ENCODE data around the gene IGF1R.

- TF ChIP-seq EZH2 (IDR thresholded peaks at IDR 0.05; ENCODE audit: low read depth, low read length, severe bottlenecking), result no peak
- TF ChIP-seq YY1 (IDR thresholded peaks at IDR 0.05; ENCODE audit: low read depth, low read length), result no peak
- no peak for TF ChIP-seq CEBPB (IDR thresholded peaks at IDR 0.05; ENCODE audit: low read depth, low read length)
Observed at GRCh38 chr15:98715890-98716443, 67.6 kb downstream of the IGF1R start.
